NCI-H1930 (cell line): Measurements from ENCODE around the gene SDC3.

Source experiments
- DNase-seq, 2 experiments: peaks; one replicate each; lab custom pipeline; 2025; lab: John Stamatoyannopoulos, UW

SDC3 gene

GRCh38 chr1:30847358-30847972 is 61.1 kb downstream of the SDC3 start:
- DNase-seq = no peak

GRCh38 chr1:30846587-30846986 is 62.0 kb downstream of the SDC3 start:
- DNase-seq = no peak

- DNase-seq = no peak
These were observed 62.7 kb downstream of the SDC3 start for GRCh38 chr1:30845904-30846290.

GRCh38 chr1:30845237-30845903 is 63.2 kb downstream of the SDC3 start:
- no peak for DNase-seq

- DNase-seq = no peak
These were observed 63.9 kb downstream of the SDC3 start for GRCh38 chr1:30844631-30845030.

- no peak for DNase-seq
These were observed 65.7 kb downstream of the SDC3 start for GRCh38 chr1:30842697-30843354.

GRCh38 chr1:30840904-30841598 is 67.5 kb downstream of the SDC3 start:
- DNase-seq = no peak

GRCh38 chr1:30839827-30840359 is 68.7 kb downstream of the SDC3 start:
- DNase-seq = no peak

- DNase-seq = no peak
These were observed 69.6 kb downstream of the SDC3 start for GRCh38 chr1:30838996-30839395.

- no peak for DNase-seq
These were observed 70.9 kb downstream of the SDC3 start for GRCh38 chr1:30837653-30838052.

- DNase-seq = no peak
These were observed 74.3 kb downstream of the SDC3 start for GRCh38 chr1:30834253-30834652.

- no peak for DNase-seq
These were observed 78.0 kb downstream of the SDC3 start for GRCh38 chr1:30830537-30830936.

- DNase-seq = no peak
These were observed 78.7 kb downstream of the SDC3 start for GRCh38 chr1:30829889-30830288.

GRCh38 chr1:30824736-30825429 is 83.7 kb downstream of the SDC3 start:
- no peak for DNase-seq

- DNase-seq = peak; percentile 88 to 91
These were observed 84.4 kb downstream of the SDC3 start for GRCh38 chr1:30823969-30824735.

GRCh38 chr1:30823627-30823968 is 85.0 kb downstream of the SDC3 start:
- DNase-seq = no peak

GRCh38 chr1:30822966-30823581 is 85.5 kb downstream of the SDC3 start:
- no peak for DNase-seq

GRCh38 chr1:30822006-30822405 is 86.6 kb downstream of the SDC3 start:
- DNase-seq = no peak

- no peak for DNase-seq
These were observed 88.3 kb downstream of the SDC3 start for GRCh38 chr1:30820299-30820698.
